ENCODE results near the gene HMGXB3.

Gene HMGXB3

GRCh38 chr5:150092159-150092787, 91.7 kb downstream of the HMGXB3 start:
- DNase-seq: no peak

GRCh38 chr5:150097152-150097551, 96.6 kb downstream of the HMGXB3 start:
- DNase-seq: no peak

GRCh38 chr5:150101023-150101422, 100.5 kb downstream of the HMGXB3 start:
- no peak for DNase-seq

Data from NCI-H2227 treated with DMSO at 0.1 percent for 48 hours (cell line).